Retinal pigment epithelial cell (primary cell): Measurements from ENCODE around the gene PPP1R13B.

Experiments
- DNase-seq: peaks from one replicate; pipeline ENCODE4 v3.0.0-alpha.2; 2010; ENCODE audit warnings: low read depth
- H3K4me3 ChIP-seq: 2 replicates; pipeline ENCODE4 v1.5.1; 2011; ENCODE audit warnings: mild to moderate bottlenecking, low read length, control low read depth, moderate library complexity
- TF ChIP-seq, protein P1 (sequence below): conservative IDR thresholded peaks from 2 replicates; pipeline ENCODE4 v1.5.1; 2011; ENCODE audit warnings: low read depth, low read length, control low read depth, inconsistent platforms

PPP1R13B gene

DNA sequence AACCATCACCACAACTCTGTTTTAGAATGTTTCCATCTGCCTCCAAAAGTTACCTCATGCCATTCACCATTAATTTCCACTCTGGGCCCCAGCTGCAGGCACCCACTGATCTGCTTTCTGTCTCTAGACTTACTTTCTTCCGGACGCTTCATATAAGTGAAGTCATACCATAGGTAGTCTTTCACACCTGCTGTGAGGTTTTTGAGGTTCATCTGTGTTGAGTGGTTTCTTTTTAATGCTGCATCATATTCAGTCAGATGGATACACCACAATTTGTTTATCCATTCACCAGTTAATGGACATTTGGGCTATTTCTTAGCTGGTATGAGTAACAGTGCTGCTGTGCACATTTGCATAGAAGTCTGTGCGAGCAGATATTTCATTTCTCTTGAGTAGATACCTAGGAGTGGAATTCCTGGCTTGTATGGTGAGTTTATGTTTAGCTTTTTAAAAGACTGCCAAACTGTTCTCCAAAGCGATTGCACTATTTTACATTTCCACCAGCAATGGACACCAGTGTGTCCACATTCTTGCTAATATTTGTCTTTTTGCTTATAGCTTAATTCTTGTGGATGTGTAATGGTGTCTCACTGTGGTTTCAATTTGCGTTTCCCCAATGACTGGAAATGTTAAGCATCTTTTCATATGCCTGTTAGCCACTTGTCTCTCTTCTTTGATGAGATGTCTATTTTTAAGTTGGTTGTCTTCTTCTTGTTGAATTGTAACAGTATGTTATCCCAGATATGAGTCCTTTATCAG is 83.5 kb downstream of the PPP1R13B start:
- TF ChIP-seq, protein P1, sequence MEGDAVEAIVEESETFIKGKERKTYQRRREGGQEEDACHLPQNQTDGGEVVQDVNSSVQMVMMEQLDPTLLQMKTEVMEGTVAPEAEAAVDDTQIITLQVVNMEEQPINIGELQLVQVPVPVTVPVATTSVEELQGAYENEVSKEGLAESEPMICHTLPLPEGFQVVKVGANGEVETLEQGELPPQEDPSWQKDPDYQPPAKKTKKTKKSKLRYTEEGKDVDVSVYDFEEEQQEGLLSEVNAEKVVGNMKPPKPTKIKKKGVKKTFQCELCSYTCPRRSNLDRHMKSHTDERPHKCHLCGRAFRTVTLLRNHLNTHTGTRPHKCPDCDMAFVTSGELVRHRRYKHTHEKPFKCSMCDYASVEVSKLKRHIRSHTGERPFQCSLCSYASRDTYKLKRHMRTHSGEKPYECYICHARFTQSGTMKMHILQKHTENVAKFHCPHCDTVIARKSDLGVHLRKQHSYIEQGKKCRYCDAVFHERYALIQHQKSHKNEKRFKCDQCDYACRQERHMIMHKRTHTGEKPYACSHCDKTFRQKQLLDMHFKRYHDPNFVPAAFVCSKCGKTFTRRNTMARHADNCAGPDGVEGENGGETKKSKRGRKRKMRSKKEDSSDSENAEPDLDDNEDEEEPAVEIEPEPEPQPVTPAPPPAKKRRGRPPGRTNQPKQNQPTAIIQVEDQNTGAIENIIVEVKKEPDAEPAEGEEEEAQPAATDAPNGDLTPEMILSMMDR: no peak
- DNase-seq: no peak
- H3K4me3 ChIP-seq: no peak overlapping the region

DNA sequence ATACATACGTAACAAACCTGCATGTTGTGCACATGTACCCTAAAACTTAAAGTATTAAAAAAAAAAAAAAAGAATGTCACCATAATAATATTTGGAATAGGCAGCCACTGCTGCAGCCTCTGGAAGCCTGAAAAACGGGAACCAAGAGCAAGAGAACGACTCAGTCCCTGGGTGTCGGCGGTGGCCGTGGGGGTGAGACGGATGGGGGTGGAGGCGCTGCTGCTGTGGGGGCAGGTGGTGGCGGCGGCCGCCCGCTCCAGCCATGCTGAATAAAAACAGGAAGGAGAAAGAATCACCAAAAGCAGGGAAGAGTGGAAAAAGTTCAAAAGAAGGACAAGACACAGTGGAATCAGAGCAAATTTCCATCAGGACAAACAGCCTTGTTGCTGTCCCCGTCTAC is 84.8 kb downstream of the PPP1R13B start:
- no peak for DNase-seq
- TF ChIP-seq, protein P1: no peak
- no peak overlapping the region for H3K4me3 ChIP-seq

DNA sequence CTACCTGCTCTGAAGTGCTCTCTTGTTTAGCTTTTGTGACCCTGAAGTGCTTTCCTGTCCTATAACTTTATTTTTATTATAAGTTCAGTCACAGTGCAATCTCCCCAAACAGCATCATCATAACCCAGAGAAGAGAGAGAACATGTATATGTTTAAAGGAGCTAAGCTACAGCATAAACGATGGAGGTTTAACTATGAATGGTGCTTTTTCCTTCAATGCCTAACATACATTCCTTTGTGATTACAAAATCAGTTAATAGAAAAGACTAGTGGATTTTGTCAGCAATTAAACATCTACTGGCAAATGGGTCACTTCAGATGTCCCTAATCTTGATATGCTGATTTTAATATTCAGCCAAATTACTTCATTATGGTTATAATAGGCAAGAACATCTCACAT is 85.3 kb downstream of the PPP1R13B start:
- no peak for DNase-seq
- no peak overlapping the region for H3K4me3 ChIP-seq
- TF ChIP-seq, protein P1: no peak

DNA sequence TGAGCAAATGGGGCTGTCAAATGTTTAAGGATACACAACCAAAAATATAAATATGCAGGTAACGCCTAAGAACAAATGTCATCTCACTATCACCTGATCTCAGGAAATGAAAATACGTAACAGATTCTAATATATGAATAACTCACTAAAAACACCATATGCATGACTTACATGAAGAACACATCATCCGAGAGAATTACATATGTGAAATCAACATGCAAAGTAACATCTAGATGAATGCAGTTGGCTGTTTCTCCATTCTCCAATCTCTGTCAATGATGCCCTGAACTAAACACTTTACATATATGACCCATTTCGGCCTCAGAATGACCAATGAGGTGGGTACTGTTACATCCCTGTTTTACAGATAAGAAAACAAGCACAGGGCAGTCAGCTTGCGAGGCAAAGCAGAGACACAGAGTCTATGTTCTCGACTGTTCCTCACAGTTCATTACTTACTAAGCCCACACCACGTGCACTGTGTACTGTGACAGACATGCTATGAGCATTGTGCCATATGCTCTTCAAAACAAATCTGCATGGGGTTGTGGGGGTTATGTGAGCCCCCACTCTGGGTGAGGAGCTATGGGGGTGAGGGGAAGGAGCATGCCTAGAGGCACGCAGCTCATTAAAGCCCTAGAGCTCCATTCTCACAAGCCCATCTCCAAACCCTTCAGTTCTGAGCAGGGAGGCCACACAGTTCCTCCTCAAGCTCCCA is 89.2 kb downstream of the PPP1R13B start:
- TF ChIP-seq, protein P1: no peak
- H3K4me3 ChIP-seq: no peak overlapping the region
- no peak for DNase-seq

DNA sequence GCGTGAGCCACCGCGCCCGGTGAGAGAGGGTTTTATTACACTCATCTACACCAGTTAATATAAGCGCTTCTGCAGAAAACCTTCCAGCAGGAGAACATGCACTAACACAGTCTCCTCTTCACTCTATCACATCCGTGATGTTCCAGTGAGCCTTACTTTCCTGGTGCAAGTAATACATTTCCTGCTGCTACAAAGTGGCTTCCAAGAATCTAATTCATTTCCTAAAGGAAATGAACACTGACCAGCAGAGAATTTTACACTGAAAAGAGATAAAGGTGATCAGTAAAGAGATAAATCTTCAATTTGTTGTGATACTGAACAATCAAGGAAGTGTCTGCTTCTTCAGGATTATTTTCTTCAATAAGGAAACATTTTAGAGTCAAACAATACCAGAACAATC is 92.3 kb downstream of the PPP1R13B start:
- TF ChIP-seq, protein P1: no peak
- DNase-seq: no peak
- H3K4me3 ChIP-seq: no peak overlapping the region

DNA sequence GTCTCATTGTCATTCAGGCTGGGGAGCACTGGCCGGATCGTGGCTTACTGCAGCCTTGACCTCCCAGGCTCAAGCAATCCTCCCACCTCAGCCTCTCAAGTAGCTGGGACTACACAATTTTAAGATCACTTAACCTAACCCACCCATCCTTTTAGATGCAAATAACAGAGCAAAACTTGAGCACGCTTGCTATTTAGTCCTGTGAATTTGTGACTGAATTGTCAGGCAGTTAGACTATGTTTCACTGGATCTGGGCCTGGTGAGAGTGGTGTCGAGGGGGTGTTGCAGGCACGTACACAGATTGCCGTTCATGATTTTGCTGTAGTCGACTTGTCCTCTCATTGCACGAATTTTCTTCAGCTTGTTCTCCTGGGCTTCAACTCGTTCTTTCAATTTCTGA is 93.6 kb downstream of the PPP1R13B start:
- TF ChIP-seq, protein P1: no peak
- no peak for DNase-seq
- no peak overlapping the region for H3K4me3 ChIP-seq

DNA sequence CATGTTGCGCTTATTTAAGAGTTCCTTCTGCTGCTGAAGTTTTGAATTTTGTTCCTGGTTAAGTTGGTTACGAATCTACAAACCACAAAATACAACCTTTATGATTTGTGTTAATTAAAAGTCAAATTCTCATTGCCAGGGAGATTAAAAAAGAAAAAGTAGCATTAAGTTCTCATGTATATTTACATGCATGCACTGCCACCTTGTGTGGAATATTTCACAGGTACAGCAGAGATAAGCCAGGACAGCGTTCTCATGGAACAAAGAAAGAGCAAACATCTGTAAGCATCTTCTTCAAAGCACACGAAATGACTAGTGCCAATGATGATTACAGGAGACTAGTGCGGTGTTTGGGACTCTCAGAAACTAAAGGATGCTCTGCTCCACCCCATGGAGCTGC is 97.5 kb downstream of the PPP1R13B start:
- H3K4me3 ChIP-seq: no peak overlapping the region
- TF ChIP-seq, protein P1: no peak
- DNase-seq: no peak
